ENCODE results near the gene GPATCH8.
"Not testable (repeated sequence)": the region's sequence is repeated elsewhere in the genome, so short reads cannot be mapped to it uniquely, and the experiment has no call there.

Gene GPATCH8

GRCh38 chr17:44396946-44397345 lies 106.3 kb downstream of the GPATCH8 start:
- no peak for DNase-seq

- no peak for DNase-seq
Measured at GRCh38 chr17:44394833-44395232, 108.4 kb downstream of the GPATCH8 start.

- not testable (repeated sequence) for DNase-seq
Measured at GRCh38 chr17:44394112-44394511, 109.1 kb downstream of the GPATCH8 start.

- no peak for DNase-seq
Measured at GRCh38 chr17:44390250-44390870, 112.8 kb downstream of the GPATCH8 start.

- DNase-seq: no peak
Measured at GRCh38 chr17:44389723-44390202, 113.4 kb downstream of the GPATCH8 start.

GRCh38 chr17:44389281-44389680 lies 113.9 kb downstream of the GPATCH8 start, which contains the start of gene ITGA2B:
TSS of gene ITGA2B (minus strand) at chr17:44389649. CDS start at chr17:44389473, 176 bp downstream.
- DNase-seq: no peak

- no peak for DNase-seq
Measured at GRCh38 chr17:44387804-44388203, 115.4 kb downstream of the GPATCH8 start.

GRCh38 chr17:44386182-44386525 lies 117.1 kb downstream of the GPATCH8 start:
- DNase-seq: no peak

- peak; percentile 77 for DNase-seq
Measured at GRCh38 chr17:44385287-44386181, 117.7 kb downstream of the GPATCH8 start.

- no peak for DNase-seq
Measured at GRCh38 chr17:44384823-44385286, 118.4 kb downstream of the GPATCH8 start.

- no peak for DNase-seq
Measured at GRCh38 chr17:44384281-44384822, 118.9 kb downstream of the GPATCH8 start.

- DNase-seq: no peak
Measured at GRCh38 chr17:44383861-44384260, 119.3 kb downstream of the GPATCH8 start.

GRCh38 chr17:44383363-44383762 lies 119.8 kb downstream of the GPATCH8 start:
- no peak for DNase-seq

- no peak for DNase-seq
Measured at GRCh38 chr17:44382917-44383316, 120.3 kb downstream of the GPATCH8 start.

- no peak for DNase-seq
Measured at GRCh38 chr17:44381810-44382305, 121.3 kb downstream of the GPATCH8 start.

GRCh38 chr17:44380767-44381166 lies 122.4 kb downstream of the GPATCH8 start:
- DNase-seq: no peak

- no peak for DNase-seq
Measured at GRCh38 chr17:44379887-44380286, 123.3 kb downstream of the GPATCH8 start.

- no peak for DNase-seq
Measured at GRCh38 chr17:44378171-44378705, 125.0 kb downstream of the GPATCH8 start.

GRCh38 chr17:44376779-44377178 lies 126.4 kb downstream of the GPATCH8 start:
- DNase-seq: no peak

GRCh38 chr17:44376124-44376523 lies 127.1 kb downstream of the GPATCH8 start:
- DNase-seq: no peak

- DNase-seq: no peak
Measured at GRCh38 chr17:44375196-44376017, 127.8 kb downstream of the GPATCH8 start.

Measured in NCI-H774 (cell line).